ENCODE measurements around the gene UBE2O. TPM values are rescaled to one million over a fixed set of nuclear protein-coding genes. Genes with fewer than 3 reads are reported as not detected.

UBE2O gene
- total RNA-seq, 1 experiment from 2014 or later: 18.9 TPM

- DNase-seq (ENCODE audit: low read depth): no peak
These were observed 35.3 kb downstream of the UBE2O start for GRCh38 chr17:76417499-76418143.

GRCh38 chr17:76416899-76417298, 36.1 kb downstream of the UBE2O start:
- DNase-seq (ENCODE audit: low read depth): no peak

GRCh38 chr17:76416457-76416856, 36.5 kb downstream of the UBE2O start:
- DNase-seq (ENCODE audit: low read depth): no peak

GRCh38 chr17:76415786-76416185, 37.2 kb downstream of the UBE2O start:
- no peak for DNase-seq (ENCODE audit: low read depth)

GRCh38 chr17:76414334-76415295, 38.3 kb downstream of the UBE2O start:
- DNase-seq (ENCODE audit: low read depth): no peak

- DNase-seq (ENCODE audit: low read depth): no peak
These were observed 41.7 kb downstream of the UBE2O start for GRCh38 chr17:76411247-76411646.

- DNase-seq (ENCODE audit: low read depth): no peak
These were observed 42.5 kb downstream of the UBE2O start for GRCh38 chr17:76410328-76410965.

- peak; percentile 46 for DNase-seq (ENCODE audit: low read depth)
These were observed 44.7 kb downstream of the UBE2O start for GRCh38 chr17:76408037-76408849.

- no peak for DNase-seq (ENCODE audit: low read depth)
These were observed 45.4 kb downstream of the UBE2O start for GRCh38 chr17:76407509-76407908.

- DNase-seq (ENCODE audit: low read depth): no peak
These were observed 46.8 kb downstream of the UBE2O start for GRCh38 chr17:76405967-76406647.

GRCh38 chr17:76405607-76405966, 47.4 kb downstream of the UBE2O start:
- no peak for DNase-seq (ENCODE audit: low read depth)

- no peak for DNase-seq (ENCODE audit: low read depth)
These were observed 47.9 kb downstream of the UBE2O start for GRCh38 chr17:76404976-76405563.

- no peak for DNase-seq (ENCODE audit: low read depth)
These were observed 48.7 kb downstream of the UBE2O start for GRCh38 chr17:76404256-76404655.

- no peak for DNase-seq (ENCODE audit: low read depth)
These were observed 50.2 kb downstream of the UBE2O start for GRCh38 chr17:76402711-76403110.

- no peak for DNase-seq (ENCODE audit: low read depth)
These were observed 53.5 kb downstream of the UBE2O start for GRCh38 chr17:76399175-76400172.

- peak; percentile 50 for DNase-seq (ENCODE audit: low read depth)
These were observed 54.3 kb downstream of the UBE2O start for GRCh38 chr17:76398523-76399174.

GRCh38 chr17:76397687-76398522, 55.0 kb downstream of the UBE2O start:
- peak; percentile 70 for DNase-seq (ENCODE audit: low read depth)

- DNase-seq (ENCODE audit: low read depth): no peak
These were observed 55.8 kb downstream of the UBE2O start for GRCh38 chr17:76397184-76397583.

Data from HT1080 (cell line).